GM18519 (cell line): ENCODE measurements around the gene CASS4.
"Not testable (repeated sequence)": the region's sequence is repeated elsewhere in the genome, so short reads cannot be mapped to it uniquely, and the experiment has no call there.

Source experiments
- ATAC-seq: cut with Tn5 transposase; IDR thresholded peaks from one replicate; pipeline ENCODE4 v1.9.1; 2021; ENCODE audit warnings: mild to moderate bottlenecking, moderate library complexity; ENCODE audit not compliant: unreplicated experiment, low FRiP score

CASS4 gene

GRCh38 chr20:56411759-56412472 is at the start of gene CASS4:
Gene CASS4 (plus strand): TSS chr20:56412260. CDS start chr20:56412459, 199 bp downstream.
- no peak for ATAC-seq

GRCh38 chr20:56362833-56363413 is 49.1 kb upstream of the CASS4 start:
- ATAC-seq, result no peak

- no peak for ATAC-seq
Observed at GRCh38 chr20:56363491-56363890, 48.6 kb upstream of the CASS4 start.

- no peak for ATAC-seq
Observed at GRCh38 chr20:56368351-56369134, 43.5 kb upstream of the CASS4 start.

GRCh38 chr20:56369179-56369578 is 42.9 kb upstream of the CASS4 start:
- ATAC-seq, result no peak

GRCh38 chr20:56371977-56372376 is 40.1 kb upstream of the CASS4 start:
- ATAC-seq, result no peak

GRCh38 chr20:56372850-56373249 is 39.2 kb upstream of the CASS4 start:
- no peak for ATAC-seq

GRCh38 chr20:56373942-56374341 is 38.1 kb upstream of the CASS4 start:
- no peak for ATAC-seq

GRCh38 chr20:56376331-56376730 is 35.7 kb upstream of the CASS4 start:
- ATAC-seq, result no peak

GRCh38 chr20:56378386-56378785 is 33.7 kb upstream of the CASS4 start:
- ATAC-seq, result no peak

GRCh38 chr20:56380375-56380774 is 31.7 kb upstream of the CASS4 start:
- ATAC-seq, result no peak

- ATAC-seq, result no peak
Observed at GRCh38 chr20:56381501-56381900, 30.6 kb upstream of the CASS4 start.

- ATAC-seq, result no peak
Observed at GRCh38 chr20:56382696-56383095, 29.4 kb upstream of the CASS4 start.

GRCh38 chr20:56383334-56383733 is 28.7 kb upstream of the CASS4 start:
- no peak for ATAC-seq

GRCh38 chr20:56385130-56385529 is 26.9 kb upstream of the CASS4 start:
- no peak for ATAC-seq

GRCh38 chr20:56386219-56386618 is 25.8 kb upstream of the CASS4 start:
- ATAC-seq, result no peak

- ATAC-seq, result no peak
Observed at GRCh38 chr20:56388882-56389281, 23.2 kb upstream of the CASS4 start.

- ATAC-seq, result no peak
Observed at GRCh38 chr20:56389807-56390206, 22.3 kb upstream of the CASS4 start.

- not testable (repeated sequence) for ATAC-seq
Observed at GRCh38 chr20:56390396-56390795, 21.7 kb upstream of the CASS4 start.

- ATAC-seq, result no peak
Observed at GRCh38 chr20:56391037-56391436, 21.0 kb upstream of the CASS4 start.

- peak; percentile 13 for ATAC-seq
Observed at GRCh38 chr20:56391596-56392131, 20.4 kb upstream of the CASS4 start.
